Activated T-helper 9 cell treated with anti-CD3 and anti-CD28 coated beads, Interleukin-2, amount 50 U/mL, for 16 hours (primary cell): Measurements from ENCODE around the gene TMEM128.
"Not testable (repeated sequence)": the region's sequence is repeated elsewhere in the genome, so short reads cannot be mapped to it uniquely, and the experiment has no call there.

Experiments used
- DNase-seq: peaks from one replicate; pipeline ENCODE4 v3.0.0-alpha.2; 2020; ENCODE audit warnings: low read depth

Gene TMEM128

GRCh38 chr4:4254666-4255065 lies 6.6 kb upstream of the TMEM128 start:
- DNase-seq: no peak

GRCh38 chr4:4254199-4254598 lies 6.2 kb upstream of the TMEM128 start:
- no peak for DNase-seq

GRCh38 chr4:4249866-4250265 lies 1.8 kb upstream of the TMEM128 start:
- DNase-seq: no peak

GRCh38 chr4:4249342-4249741 lies 1.3 kb upstream of the TMEM128 start:
- not testable (repeated sequence) for DNase-seq

GRCh38 chr4:4248885-4249203 lies 821 bp upstream of the TMEM128 start:
- DNase-seq: no peak

- no peak for DNase-seq
Observed at GRCh38 chr4:4247696-4248028, 361 bp downstream of the TMEM128 start.

GRCh38 chr4:4245172-4245571 lies 2.9 kb downstream of the TMEM128 start:
- no peak for DNase-seq

GRCh38 chr4:4239551-4239950 lies 8.5 kb downstream of the TMEM128 start:
- DNase-seq: not testable (repeated sequence)

- DNase-seq: no peak
Observed at GRCh38 chr4:4233610-4234009, 14.4 kb downstream of the TMEM128 start.

- no peak for DNase-seq
Observed at GRCh38 chr4:4228356-4228668, 19.7 kb downstream of the TMEM128 start.

- DNase-seq: no peak
Observed at GRCh38 chr4:4227510-4228355, 20.3 kb downstream of the TMEM128 start.

GRCh38 chr4:4226606-4227438 lies 21.2 kb downstream of the TMEM128 start, which contains the start of gene OTOP1:
Gene OTOP1, minus strand, starts transcription at chr4:4226929. Its CDS starts 65 bp downstream, at chr4:4226864.
- DNase-seq: no peak

GRCh38 chr4:4225915-4226605 lies 22.0 kb downstream of the TMEM128 start:
- no peak for DNase-seq

GRCh38 chr4:4217113-4217512 lies 30.9 kb downstream of the TMEM128 start:
- no peak for DNase-seq

GRCh38 chr4:4216648-4217047 lies 31.4 kb downstream of the TMEM128 start:
- no peak for DNase-seq

- not testable (repeated sequence) for DNase-seq
Observed at GRCh38 chr4:4213674-4214073, 34.3 kb downstream of the TMEM128 start.

- no peak for DNase-seq
Observed at GRCh38 chr4:4206204-4206603, 41.8 kb downstream of the TMEM128 start.

- DNase-seq: no peak
Observed at GRCh38 chr4:4204401-4204745, 43.6 kb downstream of the TMEM128 start.

- no peak for DNase-seq
Observed at GRCh38 chr4:4203688-4204400, 44.2 kb downstream of the TMEM128 start.

- DNase-seq: no peak
Observed at GRCh38 chr4:4202510-4202909, 45.5 kb downstream of the TMEM128 start.

GRCh38 chr4:4200624-4201023 lies 47.4 kb downstream of the TMEM128 start:
- DNase-seq: no peak

GRCh38 chr4:4195354-4195753 lies 52.7 kb downstream of the TMEM128 start:
- DNase-seq: no peak
